GM04503 (cell line): ENCODE measurements around the gene AQP5.
"Not testable (repeated sequence)": the region's sequence is repeated elsewhere in the genome, so short reads cannot be mapped to it uniquely, and the experiment has no call there.

Source experiments
- DNase-seq: peaks from one replicate; pipeline ENCODE4 v3.0.0-alpha.2; 2012; ENCODE audit warnings: low read depth

The AQP5 gene

DNA sequence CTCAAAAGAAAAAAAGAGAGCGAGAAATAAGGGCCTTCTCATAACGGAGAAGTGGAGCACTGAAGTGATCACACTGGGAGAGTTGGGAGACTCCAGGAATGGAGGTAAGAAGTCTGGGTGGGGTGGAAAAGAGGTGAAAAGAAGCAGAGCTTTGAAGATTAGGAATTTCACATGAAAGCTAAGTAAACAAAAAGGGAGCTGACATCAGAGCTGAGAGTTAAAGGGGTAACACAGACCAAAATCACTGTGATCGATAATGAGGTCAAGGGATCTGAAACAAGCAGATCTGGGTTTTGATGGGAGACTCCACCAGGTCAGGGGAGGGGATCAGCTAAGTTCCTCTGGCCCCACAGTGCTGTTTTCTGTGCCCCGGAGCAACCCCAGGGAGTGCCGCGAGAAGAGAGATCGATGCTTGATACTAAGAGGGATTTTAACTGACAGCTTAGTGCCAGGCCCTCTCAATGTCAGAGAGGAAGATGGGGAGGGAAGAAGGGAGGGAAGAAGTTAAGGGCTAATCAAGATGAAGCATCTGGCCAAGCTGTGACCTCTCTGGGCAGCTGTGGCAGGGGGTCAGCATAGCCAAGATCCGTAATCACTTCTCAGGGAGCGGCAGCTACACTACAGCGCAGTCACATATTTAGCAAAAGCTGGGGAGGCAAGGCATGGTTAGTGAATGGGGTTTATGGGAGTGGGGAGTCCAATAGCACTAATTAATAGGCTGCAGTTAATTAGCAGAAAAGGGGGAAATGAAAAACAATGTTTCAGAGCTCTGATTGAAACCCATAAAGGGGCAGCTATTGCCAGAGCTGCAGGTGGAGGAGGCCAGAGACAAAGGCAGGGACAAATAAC is 19.1 kb downstream of the AQP5 start:
- no peak for DNase-seq

GRCh38 chr12:49982246-49983087 is 20.8 kb downstream of the AQP5 start:
- DNase-seq, result no peak

- DNase-seq, result peak; percentile 40
Observed at GRCh38 chr12:49983892-49984291, 22.2 kb downstream of the AQP5 start.

DNA sequence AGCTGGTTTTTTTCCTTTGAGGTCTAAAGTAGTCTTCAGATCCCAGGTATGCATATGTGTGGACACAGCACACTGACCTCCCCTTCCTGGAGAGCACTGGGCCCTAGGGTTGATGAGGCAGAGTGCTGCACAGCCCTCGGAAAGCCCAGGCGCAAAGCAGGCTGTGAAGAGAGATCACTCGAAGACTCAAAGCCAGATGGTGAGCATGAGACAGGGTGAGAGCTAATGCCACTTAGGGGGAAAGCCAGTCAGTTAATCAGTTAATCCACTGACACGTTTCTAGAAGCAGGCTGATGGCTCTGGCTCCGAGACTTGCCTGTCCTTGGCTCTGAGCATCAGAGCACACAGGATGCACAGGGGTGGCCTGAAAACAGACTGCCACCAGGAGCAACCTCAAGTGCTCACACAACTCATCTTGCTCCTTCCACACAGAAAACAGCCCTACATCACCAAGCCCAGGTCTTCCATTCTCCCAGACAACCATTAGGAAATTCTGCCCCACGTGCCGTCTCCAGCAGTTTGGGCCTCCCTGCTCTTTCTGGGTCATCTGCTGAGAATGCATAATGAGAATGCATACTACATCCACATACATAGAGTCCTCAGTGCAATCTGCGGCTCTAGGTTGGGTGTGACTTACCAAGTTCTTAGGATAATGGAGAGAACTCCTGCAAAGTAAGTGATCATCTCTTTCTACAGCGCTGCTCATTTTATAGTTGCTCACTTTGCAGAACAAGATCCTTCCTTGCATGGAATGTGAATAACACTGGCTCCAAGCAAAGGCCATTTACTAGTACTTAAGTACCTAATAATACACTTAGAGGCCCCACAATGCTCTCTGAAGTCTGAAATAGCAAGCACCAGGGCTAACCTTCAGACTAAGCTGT is 23.0 kb downstream of the AQP5 start:
- no peak for DNase-seq

- no peak for DNase-seq
Observed at GRCh38 chr12:49985981-49986380, 24.3 kb downstream of the AQP5 start.

GRCh38 chr12:49986476-49986875 is 24.8 kb downstream of the AQP5 start:
- DNase-seq, result not testable (repeated sequence)

- DNase-seq, result no peak
Observed at GRCh38 chr12:49987625-49988303, 26.1 kb downstream of the AQP5 start.

GRCh38 chr12:49989400-49989799 is 27.7 kb downstream of the AQP5 start:
- DNase-seq, result not testable (repeated sequence)

- no peak for DNase-seq
Observed at GRCh38 chr12:49990273-49990672, 28.6 kb downstream of the AQP5 start.

DNA sequence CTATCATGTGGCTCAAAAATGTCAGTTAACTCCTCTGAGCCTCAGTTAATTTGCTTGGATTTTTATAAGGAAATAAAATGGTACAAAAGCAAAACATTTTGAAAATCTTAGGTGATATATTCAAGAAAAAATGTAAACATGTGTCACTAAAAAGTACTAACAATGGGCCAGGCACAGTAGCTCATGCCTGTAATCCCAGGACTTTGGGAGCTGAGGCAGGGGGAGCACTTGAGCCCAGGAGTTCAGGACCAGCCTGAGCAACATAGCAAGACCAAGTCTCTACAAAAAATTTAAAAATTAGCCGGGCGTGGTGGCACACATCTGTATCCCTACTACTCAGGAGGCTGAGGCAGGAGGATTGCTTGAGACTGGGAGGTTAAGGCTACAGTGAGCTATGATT is 36.8 kb downstream of the AQP5 start:
- DNase-seq, result no peak

GRCh38 chr12:50003595-50003994 is 41.9 kb downstream of the AQP5 start:
- DNase-seq, result no peak

DNA sequence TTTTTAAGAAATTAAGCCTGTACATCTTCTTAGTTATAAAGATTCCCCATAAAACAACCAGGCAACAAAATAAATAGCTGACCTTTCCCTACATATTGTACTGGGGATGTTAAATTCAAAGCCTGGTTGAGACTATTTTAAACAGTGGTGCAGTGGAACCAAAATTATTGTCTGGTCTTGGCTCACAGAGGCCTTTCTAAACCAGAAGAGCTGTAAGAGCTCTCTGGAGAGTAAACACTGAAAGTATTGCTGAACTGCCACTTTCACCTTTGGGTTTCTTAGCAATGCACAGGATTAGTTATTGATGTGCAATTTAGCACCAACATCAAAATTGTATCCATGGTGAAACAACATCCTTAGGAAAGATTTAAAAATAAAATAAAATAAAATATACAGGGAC is 43.0 kb downstream of the AQP5 start:
- no peak for DNase-seq

- DNase-seq, result no peak
Observed at GRCh38 chr12:50005175-50005574, 43.5 kb downstream of the AQP5 start.

GRCh38 chr12:50006280-50006679 is 44.6 kb downstream of the AQP5 start:
- DNase-seq, result no peak

GRCh38 chr12:50006754-50007442 is 45.2 kb downstream of the AQP5 start:
- DNase-seq, result no peak

DNA sequence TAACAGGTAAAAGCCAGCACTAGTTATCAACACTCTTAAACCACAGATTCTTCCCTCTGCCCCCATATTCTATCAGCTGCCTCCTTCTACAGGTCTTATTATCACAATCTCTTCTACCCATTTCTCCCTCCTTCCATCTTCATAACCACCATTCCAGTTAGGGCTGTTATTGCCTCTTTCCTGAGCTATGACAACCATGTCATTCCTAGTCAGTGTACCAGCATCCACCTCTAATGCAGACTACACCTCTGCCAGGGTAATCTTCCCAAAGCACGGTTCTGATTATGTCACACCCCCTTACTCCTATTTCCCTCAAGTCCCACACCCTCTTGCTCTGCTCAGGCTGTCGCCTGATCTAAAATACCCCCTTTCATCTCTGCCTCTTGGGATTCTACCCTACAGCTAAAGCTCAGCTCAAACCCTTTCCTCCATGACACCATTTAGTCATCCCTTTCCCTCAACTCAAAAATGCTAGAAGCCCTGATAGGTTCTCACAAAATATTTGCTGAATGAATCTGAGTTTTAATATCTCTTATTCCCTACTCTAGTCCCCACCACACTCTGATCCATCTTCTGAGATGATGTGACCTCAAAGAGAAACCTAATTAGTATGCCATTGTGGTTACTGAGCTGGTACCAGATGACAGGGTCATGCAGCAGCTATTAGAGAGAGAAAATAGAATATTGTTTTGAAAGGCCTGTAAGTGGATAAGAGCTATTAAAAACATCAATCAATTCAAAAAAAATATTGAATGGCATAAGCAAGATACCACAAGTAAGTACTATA is 51.9 kb downstream of the AQP5 start:
- no peak for DNase-seq

- no peak for DNase-seq
Observed at GRCh38 chr12:50014342-50014741, 52.7 kb downstream of the AQP5 start.
